GM11168 (cell line): Measurements from ENCODE around the gene PLXNA4.
"Not testable (repeated sequence)": the region's sequence is repeated elsewhere in the genome, so short reads cannot be mapped to it uniquely, and the experiment has no call there.

ENCODE experiments used
- in situ Hi-C: fragments of 300-500 bp; cut with MboI; formaldehyde crosslinking; loops from one replicate; pipeline ENCODE4 v1.12.0; 2022; ENCODE audit warnings: low sequenced_read_pairs; ENCODE audit not compliant: unreplicated experiment

PLXNA4 gene

GRCh38 chr7:132402751-132403245 lies 173.5 kb downstream of the PLXNA4 start:
- in situ Hi-C loops: no loop called here

- in situ Hi-C loops: no loop called here
Observed at GRCh38 chr7:132402096-132402495, 174.2 kb downstream of the PLXNA4 start.

GRCh38 chr7:132400561-132401142 lies 175.6 kb downstream of the PLXNA4 start:
- in situ Hi-C loops: no loop called here

- in situ Hi-C loops: no loop called here
Observed at GRCh38 chr7:132399367-132399766, 176.9 kb downstream of the PLXNA4 start.

GRCh38 chr7:132398253-132398925 lies 177.9 kb downstream of the PLXNA4 start:
- in situ Hi-C loops: no loop called here

GRCh38 chr7:132397070-132397469 lies 179.2 kb downstream of the PLXNA4 start:
- in situ Hi-C loops: no loop called here

GRCh38 chr7:132395361-132395760 lies 180.9 kb downstream of the PLXNA4 start:
- in situ Hi-C loops: no loop called here

GRCh38 chr7:132394283-132395198 lies 181.7 kb downstream of the PLXNA4 start:
- in situ Hi-C loops: no loop called here

GRCh38 chr7:132393789-132394261 lies 182.4 kb downstream of the PLXNA4 start:
- in situ Hi-C loops: no loop called here

GRCh38 chr7:132392713-132393112 lies 183.6 kb downstream of the PLXNA4 start:
- in situ Hi-C loops: no loop called here

- in situ Hi-C loops: no loop called here
Observed at GRCh38 chr7:132390705-132391104, 185.6 kb downstream of the PLXNA4 start.

- in situ Hi-C loops: not testable (repeated sequence)
Observed at GRCh38 chr7:132390049-132390448, 186.2 kb downstream of the PLXNA4 start.

GRCh38 chr7:132388688-132389087 lies 187.6 kb downstream of the PLXNA4 start:
- in situ Hi-C loops: no loop called here

- in situ Hi-C loops: no loop called here
Observed at GRCh38 chr7:132387596-132387995, 188.7 kb downstream of the PLXNA4 start.

GRCh38 chr7:132386201-132386681 lies 190.0 kb downstream of the PLXNA4 start:
- in situ Hi-C loops: no loop called here

GRCh38 chr7:132383962-132384361 lies 192.3 kb downstream of the PLXNA4 start:
- in situ Hi-C loops: no loop called here

GRCh38 chr7:132381742-132382472 lies 194.4 kb downstream of the PLXNA4 start:
- in situ Hi-C loops: no loop called here

GRCh38 chr7:132380059-132380458 lies 196.2 kb downstream of the PLXNA4 start:
- in situ Hi-C loops: no loop called here

- in situ Hi-C loops: no loop called here
Observed at GRCh38 chr7:132379292-132379691, 197.0 kb downstream of the PLXNA4 start.
